HL-60 (cell line): Measurements from ENCODE around the gene ROCK2.

Experiments used
- DNase-seq, 2 experiments: peaks; one replicate each; pipeline ENCODE4 v3.0.0-alpha.2; 2010 to 2020; ENCODE audit warnings: low read depth in 1 of 2, low spot score in 1 of 2
- H3K27ac ChIP-seq: fragments of 250-450 bp; sonication (Bioruptor Pico); replicated peaks from 2 replicates; pipeline ENCODE4 v1.5.1; 2020; ENCODE audit warnings: mild to moderate bottlenecking, moderate library complexity
- H3K27me3 ChIP-seq: fragments of 250-450 bp; sonication (Bioruptor Pico); 2 replicates; pipeline ENCODE4 v1.5.1; 2021; ENCODE audit warnings: mild to moderate bottlenecking, moderate library complexity; ENCODE audit not compliant: insufficient read depth, poor library complexity, severe bottlenecking
- H3K4me3 ChIP-seq: replicated peaks from 2 replicates; pipeline ENCODE4 v1.5.1; 2011; ENCODE audit warnings: mild to moderate bottlenecking, control low read depth, low read length; ENCODE audit not compliant: insufficient read depth
- GABPA ChIP-seq: IDR thresholded peaks from 2 replicates; pipeline ENCODE4 v1.6.1; 2012; ENCODE audit warnings: low read depth
- POLR2AphosphoS5 ChIP-seq: IDR thresholded peaks from 2 replicates; pipeline ENCODE4 v1.6.1; 2012; ENCODE audit warnings: low read depth
- SPI1 ChIP-seq: IDR thresholded peaks from 2 replicates; pipeline ENCODE4 v1.6.1; 2012; ENCODE audit warnings: low read depth, mild to moderate bottlenecking, borderline replicate concordance
- TF ChIP-seq, protein P1 (sequence below): IDR thresholded peaks from 2 replicates; pipeline ENCODE4 v1.6.1; 2012; ENCODE audit warnings: low read depth; ENCODE audit not compliant: insufficient replicate concordance
- TF ChIP-seq, protein P2 (sequence below): IDR thresholded peaks from one replicate; pipeline ENCODE4 v1.5.1; 2011; ENCODE audit warnings: low read length, control low read depth, inconsistent platforms; ENCODE audit not compliant: insufficient read depth

The ROCK2 gene

DNA sequence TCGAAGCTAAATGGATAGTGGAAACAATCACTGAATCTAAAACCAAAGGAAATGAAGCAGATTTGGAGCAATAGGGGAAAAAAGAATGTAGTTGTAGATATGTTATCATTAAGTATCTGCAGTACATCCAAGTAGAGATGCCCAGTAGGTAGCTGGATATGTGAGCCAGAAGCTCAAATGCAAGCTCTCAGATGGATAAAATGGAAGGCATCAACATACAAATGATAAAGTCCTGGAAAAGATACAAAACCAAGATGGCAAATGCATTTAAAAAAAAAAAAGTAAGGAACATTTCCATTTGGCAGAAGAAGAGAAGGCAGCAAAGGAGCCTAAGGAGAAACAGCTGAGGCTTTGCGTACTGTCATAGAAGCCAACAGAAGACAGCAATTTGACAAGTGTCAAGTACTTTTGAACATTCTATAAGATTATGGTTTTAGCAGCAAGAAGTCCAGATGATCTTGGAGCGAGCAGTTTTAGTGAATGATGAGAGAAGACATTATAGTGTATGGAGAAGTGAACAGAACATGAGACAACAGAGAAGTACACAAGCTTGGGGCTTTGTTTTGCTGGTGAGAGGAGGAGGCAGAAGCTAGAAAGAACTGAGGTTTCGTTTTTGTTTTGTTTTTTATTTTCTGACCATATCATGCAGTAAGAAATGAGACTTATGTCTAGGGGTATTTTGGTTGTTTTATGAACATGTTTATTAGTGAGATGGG is 18.3 kb downstream of the ROCK2 start:
- Histone ChIP-seq H3K27me3 (no peaks in the 10 kb centered on the region), H3K27ac (no peak overlapping the region), H3K4me3 (no peak overlapping the region)
- TF ChIP-seq SPI1 (no peak), GABPA (no peak), POLR2AphosphoS5 (no peak)
- TF ChIP-seq, protein P1, sequence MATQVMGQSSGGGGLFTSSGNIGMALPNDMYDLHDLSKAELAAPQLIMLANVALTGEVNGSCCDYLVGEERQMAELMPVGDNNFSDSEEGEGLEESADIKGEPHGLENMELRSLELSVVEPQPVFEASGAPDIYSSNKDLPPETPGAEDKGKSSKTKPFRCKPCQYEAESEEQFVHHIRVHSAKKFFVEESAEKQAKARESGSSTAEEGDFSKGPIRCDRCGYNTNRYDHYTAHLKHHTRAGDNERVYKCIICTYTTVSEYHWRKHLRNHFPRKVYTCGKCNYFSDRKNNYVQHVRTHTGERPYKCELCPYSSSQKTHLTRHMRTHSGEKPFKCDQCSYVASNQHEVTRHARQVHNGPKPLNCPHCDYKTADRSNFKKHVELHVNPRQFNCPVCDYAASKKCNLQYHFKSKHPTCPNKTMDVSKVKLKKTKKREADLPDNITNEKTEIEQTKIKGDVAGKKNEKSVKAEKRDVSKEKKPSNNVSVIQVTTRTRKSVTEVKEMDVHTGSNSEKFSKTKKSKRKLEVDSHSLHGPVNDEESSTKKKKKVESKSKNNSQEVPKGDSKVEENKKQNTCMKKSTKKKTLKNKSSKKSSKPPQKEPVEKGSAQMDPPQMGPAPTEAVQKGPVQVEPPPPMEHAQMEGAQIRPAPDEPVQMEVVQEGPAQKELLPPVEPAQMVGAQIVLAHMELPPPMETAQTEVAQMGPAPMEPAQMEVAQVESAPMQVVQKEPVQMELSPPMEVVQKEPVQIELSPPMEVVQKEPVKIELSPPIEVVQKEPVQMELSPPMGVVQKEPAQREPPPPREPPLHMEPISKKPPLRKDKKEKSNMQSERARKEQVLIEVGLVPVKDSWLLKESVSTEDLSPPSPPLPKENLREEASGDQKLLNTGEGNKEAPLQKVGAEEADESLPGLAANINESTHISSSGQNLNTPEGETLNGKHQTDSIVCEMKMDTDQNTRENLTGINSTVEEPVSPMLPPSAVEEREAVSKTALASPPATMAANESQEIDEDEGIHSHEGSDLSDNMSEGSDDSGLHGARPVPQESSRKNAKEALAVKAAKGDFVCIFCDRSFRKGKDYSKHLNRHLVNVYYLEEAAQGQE: no peak
- TF ChIP-seq, protein P2, sequence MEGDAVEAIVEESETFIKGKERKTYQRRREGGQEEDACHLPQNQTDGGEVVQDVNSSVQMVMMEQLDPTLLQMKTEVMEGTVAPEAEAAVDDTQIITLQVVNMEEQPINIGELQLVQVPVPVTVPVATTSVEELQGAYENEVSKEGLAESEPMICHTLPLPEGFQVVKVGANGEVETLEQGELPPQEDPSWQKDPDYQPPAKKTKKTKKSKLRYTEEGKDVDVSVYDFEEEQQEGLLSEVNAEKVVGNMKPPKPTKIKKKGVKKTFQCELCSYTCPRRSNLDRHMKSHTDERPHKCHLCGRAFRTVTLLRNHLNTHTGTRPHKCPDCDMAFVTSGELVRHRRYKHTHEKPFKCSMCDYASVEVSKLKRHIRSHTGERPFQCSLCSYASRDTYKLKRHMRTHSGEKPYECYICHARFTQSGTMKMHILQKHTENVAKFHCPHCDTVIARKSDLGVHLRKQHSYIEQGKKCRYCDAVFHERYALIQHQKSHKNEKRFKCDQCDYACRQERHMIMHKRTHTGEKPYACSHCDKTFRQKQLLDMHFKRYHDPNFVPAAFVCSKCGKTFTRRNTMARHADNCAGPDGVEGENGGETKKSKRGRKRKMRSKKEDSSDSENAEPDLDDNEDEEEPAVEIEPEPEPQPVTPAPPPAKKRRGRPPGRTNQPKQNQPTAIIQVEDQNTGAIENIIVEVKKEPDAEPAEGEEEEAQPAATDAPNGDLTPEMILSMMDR: no peak
- no peak for DNase-seq

DNA sequence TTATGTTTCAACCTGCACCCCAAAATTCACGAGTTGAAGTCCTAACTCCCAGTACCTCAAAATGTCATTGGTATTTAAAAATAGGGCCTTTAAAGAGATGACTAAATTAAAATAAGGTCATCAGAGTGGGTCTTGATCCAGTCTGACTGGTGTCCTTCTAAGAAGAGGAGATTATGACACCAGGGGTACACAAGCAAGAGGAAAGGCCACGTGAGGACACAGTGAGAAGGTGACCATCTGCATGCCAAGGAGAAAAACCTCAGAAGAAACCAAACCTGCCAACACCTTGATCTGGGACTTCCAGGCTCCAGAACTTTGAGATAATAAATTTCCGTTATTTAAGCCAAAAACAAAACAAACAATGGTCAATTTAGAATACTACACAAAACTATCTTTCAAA is 22.6 kb downstream of the ROCK2 start:
- no peak overlapping the region for H3K27ac ChIP-seq
- no peak overlapping the region for H3K4me3 ChIP-seq
- no peak for DNase-seq
- H3K27me3 ChIP-seq: no peaks in the 10 kb centered on the region
- TF ChIP-seq POLR2AphosphoS5 (no peak), GABPA (no peak), SPI1 (no peak)
- TF ChIP-seq, protein P2: no peak
- TF ChIP-seq, protein P1: no peak

DNA sequence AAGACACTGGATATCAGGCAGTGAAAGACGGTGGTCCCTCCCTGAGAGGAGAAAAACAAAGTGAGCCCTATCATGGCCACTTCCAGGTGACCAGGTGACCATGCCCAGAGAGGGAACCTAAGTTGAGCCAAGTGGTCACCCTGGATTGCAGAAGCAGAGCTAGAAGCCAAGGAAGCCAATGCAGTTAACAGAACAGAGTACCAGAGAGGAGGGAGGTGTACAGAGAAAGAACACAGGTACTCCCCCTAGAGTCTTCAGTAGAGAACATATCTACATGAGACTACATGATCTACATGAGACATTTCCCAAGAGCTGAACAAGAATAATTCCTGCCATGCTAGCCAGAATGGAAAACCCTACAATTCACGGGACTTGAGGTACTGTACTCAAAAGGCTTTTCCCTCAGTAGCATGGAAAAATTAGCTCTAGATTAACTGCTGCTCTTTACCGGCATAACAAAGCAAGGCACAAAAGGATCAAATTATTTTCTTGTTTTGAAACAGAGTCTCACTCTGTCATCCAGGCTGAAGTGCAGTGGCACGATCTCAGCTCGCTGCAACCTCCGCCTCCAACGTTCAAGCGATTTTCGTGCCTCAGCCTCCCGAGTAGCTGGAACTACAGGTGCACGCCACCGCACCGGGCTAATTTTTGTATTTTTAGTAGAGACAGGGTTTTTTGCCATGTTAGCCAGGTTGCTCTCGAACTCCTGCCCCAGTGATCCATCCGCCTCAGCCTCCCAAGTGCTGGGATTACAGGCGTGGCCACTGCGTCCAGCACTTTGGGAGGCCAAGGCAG is 23.5 kb downstream of the ROCK2 start:
- no peak overlapping the region for H3K27ac ChIP-seq
- DNase-seq: no peak

More for the DNA sequence above, 23.5 kb downstream of the ROCK2 start:
- no peaks in the 10 kb centered on the region for H3K27me3 ChIP-seq
- no peak overlapping the region for H3K4me3 ChIP-seq
- no peak for TF ChIP-seq SPI1
- no peak for TF ChIP-seq GABPA
- TF ChIP-seq, protein P2: no peak
- TF ChIP-seq, protein P1: no peak
- no peak for TF ChIP-seq POLR2AphosphoS5
